ENCODE results near the gene CLCN1.

CLCN1 gene

GRCh38 chr7:143399642-143400041 lies 83.7 kb downstream of the CLCN1 start:
- H3K4me3 ChIP-seq (ENCODE audit: low read depth, low read length), result no peak overlapping the region
- no peak for TF ChIP-seq CTCF (IDR thresholded peaks at IDR 0.05; ENCODE audit: low read depth, low read length)

- TF ChIP-seq CTCF (IDR thresholded peaks at IDR 0.05; ENCODE audit: low read depth, low read length), result no peak
- H3K4me3 ChIP-seq (ENCODE audit: low read depth, low read length), result no peak overlapping the region
These were observed 85.4 kb downstream of the CLCN1 start for GRCh38 chr7:143401265-143401664.

All from WI38 (cell line).